GM20000 (cell line): ENCODE measurements around the gene MPRIP.

Experiments
- DNase-seq: peaks from one replicate; pipeline ENCODE4 v3.0.0; 2012; ENCODE audit warnings: low spot score
- TF ChIP-seq, protein P1 (sequence below): IDR thresholded peaks from 2 replicates; pipeline ENCODE4 v1.5.1; 2012; ENCODE audit warnings: mild to moderate bottlenecking, control low read depth; ENCODE audit errors: extremely low read depth, missing control alignments

MPRIP gene

DNA sequence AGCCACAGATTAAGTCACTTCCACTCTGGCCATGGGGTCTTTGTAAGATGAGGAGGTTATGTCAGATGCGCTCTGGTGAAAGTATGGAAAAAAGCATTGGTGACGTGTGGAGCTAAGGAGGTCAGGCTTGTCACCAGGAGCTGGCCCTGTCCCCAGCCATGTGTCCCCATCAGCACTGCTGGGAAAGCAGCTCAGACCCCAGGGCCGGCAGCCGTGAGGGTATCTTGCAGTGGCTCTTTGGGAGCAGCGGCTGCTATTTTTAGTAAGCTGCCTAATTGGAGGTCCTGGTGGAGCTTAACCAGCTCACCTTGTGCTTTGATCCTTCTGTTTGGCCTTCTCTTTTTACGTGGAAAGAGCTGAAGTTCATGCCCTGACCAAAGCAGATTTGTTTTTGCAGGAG, 60.9 kb downstream of the MPRIP start:
- DNase-seq, result no peak
- TF ChIP-seq, protein P1, sequence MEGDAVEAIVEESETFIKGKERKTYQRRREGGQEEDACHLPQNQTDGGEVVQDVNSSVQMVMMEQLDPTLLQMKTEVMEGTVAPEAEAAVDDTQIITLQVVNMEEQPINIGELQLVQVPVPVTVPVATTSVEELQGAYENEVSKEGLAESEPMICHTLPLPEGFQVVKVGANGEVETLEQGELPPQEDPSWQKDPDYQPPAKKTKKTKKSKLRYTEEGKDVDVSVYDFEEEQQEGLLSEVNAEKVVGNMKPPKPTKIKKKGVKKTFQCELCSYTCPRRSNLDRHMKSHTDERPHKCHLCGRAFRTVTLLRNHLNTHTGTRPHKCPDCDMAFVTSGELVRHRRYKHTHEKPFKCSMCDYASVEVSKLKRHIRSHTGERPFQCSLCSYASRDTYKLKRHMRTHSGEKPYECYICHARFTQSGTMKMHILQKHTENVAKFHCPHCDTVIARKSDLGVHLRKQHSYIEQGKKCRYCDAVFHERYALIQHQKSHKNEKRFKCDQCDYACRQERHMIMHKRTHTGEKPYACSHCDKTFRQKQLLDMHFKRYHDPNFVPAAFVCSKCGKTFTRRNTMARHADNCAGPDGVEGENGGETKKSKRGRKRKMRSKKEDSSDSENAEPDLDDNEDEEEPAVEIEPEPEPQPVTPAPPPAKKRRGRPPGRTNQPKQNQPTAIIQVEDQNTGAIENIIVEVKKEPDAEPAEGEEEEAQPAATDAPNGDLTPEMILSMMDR, result no peak

DNA sequence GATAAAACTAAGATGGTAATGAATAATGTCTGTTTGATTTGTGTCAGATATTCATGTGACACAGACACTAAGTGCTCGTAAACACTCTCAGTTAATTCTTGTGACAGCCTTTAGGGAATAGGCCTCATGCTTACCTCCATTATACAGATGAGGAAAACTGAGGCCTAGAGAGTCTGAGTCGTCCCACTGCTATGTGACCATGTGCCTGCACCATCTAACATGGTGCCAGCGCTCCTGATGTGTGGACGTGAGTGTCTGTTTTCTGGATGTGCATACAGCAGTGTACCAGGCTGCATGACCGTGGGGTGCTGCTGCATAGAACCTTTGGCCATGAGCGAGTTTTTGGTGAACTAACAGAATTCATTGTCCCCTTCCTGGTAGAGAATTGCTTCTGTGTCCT, 61.8 kb downstream of the MPRIP start:
- DNase-seq, result no peak
- TF ChIP-seq, protein P1, result no peak

DNA sequence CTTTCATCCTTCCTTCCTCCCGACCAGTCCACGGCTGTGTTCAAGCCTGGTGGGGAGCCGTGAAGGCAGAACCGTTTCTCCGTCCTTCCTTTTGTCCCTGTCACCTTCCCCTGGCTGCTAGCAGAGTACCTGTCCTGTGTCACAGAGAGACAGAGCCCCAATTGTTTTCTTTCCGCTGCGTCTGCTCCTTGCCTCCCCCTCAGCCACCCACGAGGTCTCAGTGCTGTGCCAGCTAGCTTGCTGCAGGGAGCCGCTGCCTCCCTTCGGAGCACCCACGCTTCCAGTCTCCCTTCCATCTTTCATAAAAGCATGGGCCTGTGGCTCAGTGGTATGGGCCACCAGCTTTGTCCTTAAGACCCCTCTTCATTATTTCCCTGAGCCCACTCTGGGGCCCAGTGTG, 62.2 kb downstream of the MPRIP start:
- TF ChIP-seq, protein P1, result no peak
- DNase-seq, result no peak

DNA sequence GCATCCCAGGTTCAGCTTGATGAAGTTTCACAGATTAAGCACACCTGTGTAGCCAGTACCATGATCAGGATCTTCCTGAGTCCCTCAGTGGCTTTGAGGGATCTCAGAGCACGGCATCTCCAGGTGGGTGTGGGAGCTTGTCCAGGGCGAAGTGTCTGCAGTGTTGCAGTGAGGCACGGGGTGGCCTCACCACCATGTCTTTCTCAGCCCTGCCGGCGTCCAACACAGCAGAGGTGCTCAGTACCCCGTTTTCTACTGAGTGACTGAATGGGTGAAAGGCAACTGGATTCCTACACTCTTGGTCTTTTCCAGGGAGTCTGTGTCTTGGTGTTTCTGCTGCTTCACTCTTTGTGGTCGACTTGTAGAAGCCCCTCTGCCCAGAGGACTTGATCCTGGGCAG, 63.7 kb downstream of the MPRIP start:
- no peak for DNase-seq
- TF ChIP-seq, protein P1, result no peak

DNA sequence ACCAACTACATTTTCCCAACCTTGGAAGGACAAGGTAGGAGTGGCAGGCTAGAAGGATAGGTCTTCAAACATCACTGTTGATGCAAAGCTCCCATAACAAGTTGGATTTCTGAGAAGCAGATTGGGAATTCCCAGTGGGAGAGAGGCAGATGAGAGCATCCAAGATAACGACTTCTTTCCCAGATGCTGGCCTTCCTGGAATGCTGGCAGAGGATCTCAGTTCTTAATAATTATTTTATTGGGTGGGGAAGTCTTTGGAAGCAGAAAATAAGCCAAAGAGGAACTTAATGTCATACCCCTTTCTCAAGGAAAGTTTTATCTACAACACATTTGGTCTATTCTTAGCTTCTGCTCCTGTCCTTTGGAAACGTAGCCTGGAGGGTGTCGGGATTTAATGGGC, 64.5 kb downstream of the MPRIP start:
- TF ChIP-seq, protein P1, result no peak
- no peak for DNase-seq

DNA sequence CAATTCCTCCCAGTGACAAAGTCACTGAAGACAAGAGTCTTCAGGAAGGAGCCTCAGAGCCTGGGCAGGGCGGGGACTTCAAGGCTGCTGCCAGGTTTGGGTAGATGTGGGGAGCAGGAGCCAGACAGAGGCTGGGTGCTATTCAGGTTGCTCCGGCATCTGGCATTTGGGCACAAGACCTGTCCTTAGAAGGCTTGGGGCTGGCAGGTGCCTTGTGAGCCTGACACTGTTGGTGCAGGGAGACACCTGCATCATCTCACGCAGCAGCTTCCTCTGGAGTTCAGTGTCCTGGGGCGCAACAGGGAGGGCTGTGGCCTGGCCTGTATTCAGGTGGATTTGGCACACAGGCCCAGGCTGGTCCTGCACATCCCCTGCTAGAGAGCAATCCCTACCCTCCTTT, 65.0 kb downstream of the MPRIP start:
- DNase-seq, result no peak

DNA sequence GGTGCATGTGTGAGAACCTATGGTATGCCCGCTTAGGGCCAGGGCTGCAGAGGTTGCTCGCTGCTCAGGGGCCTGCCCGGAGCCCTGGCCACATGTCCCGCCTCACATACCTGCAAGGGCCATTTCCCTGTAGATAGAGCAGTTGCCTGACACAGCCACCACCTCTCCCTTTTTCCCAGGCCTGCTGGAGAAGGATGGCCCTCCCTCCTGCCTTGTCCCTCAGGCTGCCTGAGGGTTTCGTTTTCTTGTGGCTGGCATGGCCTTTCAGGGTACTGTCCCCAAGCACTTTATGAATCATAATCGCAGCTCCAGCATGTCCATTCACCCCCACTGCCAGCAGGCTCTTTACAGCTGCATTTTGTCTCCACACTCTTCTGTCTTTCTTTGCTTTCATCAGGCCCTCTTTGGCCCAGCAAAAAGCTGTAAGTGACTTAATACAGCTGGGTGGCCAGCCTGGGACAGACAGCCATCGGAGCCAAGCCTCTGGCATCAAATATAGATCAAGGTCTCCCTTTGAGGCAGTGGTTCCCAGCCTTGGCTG, 65.7 kb downstream of the MPRIP start:
- DNase-seq, result no peak
- TF ChIP-seq, protein P1, result no peak

More for the DNA sequence above, 65.0 kb downstream of the MPRIP start:
- TF ChIP-seq, protein P1, result no peak
